ENCODE measurements around the gene ADAMTSL2.

Gene ADAMTSL2

DNA sequence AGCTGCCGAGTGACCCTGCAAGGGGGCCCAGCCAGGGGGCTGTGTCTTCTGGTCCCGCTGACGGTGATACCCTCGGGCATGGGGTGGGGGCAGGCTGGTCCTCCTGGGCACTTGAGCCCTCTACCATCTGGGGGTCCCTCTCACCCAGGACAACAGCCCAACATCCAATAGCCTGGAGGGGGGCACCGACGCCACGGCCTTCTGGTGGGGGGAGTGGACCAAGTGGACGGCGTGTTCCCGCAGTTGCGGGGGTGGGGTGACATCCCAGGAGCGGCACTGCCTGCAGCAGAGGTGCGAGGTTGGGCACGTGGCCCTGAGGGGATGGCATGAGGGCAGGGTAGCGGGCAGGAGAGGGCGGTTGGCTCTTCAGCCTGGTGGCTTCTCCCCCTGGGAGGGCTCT lies 2.8 kb downstream of the ADAMTSL2 start:
- no peak overlapping the region for H3K4me3 ChIP-seq (ENCODE audit: low read depth, low read length)
- TF ChIP-seq, protein P1, sequence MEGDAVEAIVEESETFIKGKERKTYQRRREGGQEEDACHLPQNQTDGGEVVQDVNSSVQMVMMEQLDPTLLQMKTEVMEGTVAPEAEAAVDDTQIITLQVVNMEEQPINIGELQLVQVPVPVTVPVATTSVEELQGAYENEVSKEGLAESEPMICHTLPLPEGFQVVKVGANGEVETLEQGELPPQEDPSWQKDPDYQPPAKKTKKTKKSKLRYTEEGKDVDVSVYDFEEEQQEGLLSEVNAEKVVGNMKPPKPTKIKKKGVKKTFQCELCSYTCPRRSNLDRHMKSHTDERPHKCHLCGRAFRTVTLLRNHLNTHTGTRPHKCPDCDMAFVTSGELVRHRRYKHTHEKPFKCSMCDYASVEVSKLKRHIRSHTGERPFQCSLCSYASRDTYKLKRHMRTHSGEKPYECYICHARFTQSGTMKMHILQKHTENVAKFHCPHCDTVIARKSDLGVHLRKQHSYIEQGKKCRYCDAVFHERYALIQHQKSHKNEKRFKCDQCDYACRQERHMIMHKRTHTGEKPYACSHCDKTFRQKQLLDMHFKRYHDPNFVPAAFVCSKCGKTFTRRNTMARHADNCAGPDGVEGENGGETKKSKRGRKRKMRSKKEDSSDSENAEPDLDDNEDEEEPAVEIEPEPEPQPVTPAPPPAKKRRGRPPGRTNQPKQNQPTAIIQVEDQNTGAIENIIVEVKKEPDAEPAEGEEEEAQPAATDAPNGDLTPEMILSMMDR (conservative IDR thresholded peaks at IDR 0.05; ENCODE audit: low read depth, low read length) = no peak
- no peak for DNase-seq (ENCODE audit: low read depth)

DNA sequence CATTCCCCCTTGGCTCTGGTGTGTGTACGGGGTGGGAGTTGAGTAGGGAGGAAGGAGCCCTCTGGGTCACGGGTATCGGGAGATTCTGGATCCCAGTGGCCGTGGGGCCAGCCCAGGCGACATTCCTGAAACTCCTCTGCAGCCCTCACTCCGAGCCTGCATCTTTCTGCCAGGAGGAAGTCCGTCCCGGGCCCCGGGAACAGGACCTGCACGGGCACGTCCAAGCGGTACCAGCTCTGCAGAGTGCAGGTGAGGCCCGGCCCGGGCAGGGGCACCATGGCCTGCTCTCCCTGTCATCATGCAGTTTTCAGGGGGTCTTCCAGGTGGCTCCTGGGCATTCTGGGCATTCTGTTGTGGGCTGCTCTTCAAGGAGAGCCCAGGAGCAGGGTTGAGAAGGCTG lies 3.7 kb downstream of the ADAMTSL2 start:
- DNase-seq (ENCODE audit: low read depth) = no peak
- TF ChIP-seq, protein P1 (conservative IDR thresholded peaks at IDR 0.05; ENCODE audit: low read depth, low read length) = no peak

DNA sequence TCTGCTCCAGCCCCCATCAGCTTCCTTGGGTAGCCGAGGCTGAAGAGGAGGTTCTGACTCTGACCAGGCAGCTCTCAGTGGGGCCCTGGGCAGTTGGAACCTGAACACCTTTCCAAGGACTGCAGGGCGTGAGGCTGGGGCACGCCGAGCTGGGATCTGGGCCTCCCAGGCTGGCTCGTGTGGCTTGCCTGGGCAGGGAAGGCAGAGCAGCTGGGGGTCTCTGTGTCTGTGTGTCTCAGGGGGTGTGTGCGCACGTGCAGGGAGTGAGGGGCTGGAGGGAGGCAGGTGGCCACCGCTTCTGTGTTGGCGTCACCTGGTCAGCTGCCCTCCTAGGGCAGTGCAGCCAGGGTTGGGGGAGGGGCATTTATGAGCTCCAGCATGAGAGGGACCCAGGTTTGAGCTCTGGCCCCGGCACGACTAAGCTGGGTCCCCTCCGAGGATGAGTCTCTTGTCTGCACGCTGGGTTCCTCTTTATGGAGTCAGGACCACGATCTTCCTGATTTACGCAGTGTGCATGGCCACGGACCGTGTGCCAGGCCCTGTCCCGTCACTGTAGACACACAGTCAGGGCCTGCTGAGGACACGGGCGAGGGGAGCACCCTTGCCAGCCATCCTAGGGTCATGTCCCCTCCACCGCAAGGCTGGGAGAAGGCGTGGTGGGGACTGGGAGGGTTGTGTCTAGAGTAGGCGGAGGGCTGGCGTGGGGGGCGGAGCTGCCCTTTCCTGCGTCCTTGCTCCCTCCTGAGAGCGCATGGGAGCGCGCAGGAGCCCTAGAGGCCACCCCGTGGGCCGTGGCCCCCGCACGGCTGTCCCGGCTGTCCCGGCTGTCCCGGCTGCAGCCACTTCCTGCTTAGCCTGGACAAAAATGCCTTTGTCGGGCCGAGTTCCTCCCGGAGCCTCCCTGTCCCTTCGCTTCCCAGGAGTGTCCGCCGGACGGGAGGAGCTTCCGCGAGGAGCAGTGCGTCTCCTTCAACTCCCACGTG lies 4.6 kb downstream of the ADAMTSL2 start:
- TF ChIP-seq, protein P1 (conservative IDR thresholded peaks at IDR 0.05; ENCODE audit: low read depth, low read length) = no peak
- H3K4me3 ChIP-seq (ENCODE audit: low read depth, low read length) = no peak overlapping the region
- DNase-seq (ENCODE audit: low read depth) = no peak

More for the DNA sequence above, 3.7 kb downstream of the ADAMTSL2 start:
- no peak overlapping the region for H3K4me3 ChIP-seq (ENCODE audit: low read depth, low read length)

DNA sequence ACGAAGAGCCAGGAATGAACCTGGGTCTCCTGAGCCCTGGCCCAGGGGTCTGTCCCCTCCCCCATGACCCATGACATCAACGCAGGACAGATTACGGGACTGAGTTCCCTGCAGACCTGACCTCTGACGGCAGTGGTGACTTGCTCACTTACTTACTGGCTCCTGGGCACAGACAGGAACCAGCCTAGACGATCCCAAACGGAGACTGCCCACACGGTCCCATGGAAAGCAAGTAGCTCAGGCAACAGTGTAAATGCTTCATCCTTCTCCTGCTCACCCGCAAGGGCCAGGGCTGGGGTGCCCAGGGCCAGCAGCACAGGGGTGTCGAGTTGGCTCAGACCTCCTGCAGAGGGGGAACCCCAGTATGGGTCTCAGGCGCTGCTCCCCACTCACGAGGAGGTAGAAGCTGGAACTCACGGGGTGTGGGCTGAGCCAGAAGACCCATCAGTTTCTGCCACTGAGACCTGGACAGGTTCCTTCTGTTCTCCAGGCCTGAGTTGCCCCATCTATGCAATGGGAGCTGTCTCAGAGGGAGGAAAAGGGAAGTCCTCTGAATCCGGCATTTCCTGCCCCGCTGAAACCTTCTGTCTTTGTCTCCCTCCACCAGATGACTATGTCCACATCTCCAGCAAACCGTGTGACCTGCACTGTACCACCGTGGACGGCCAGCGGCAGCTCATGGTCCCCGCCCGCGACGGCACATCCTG lies 5.6 kb downstream of the ADAMTSL2 start:
- TF ChIP-seq, protein P1 (conservative IDR thresholded peaks at IDR 0.05; ENCODE audit: low read depth, low read length) = no peak
- no peak overlapping the region for H3K4me3 ChIP-seq (ENCODE audit: low read depth, low read length)
- no peak for DNase-seq (ENCODE audit: low read depth)

DNA sequence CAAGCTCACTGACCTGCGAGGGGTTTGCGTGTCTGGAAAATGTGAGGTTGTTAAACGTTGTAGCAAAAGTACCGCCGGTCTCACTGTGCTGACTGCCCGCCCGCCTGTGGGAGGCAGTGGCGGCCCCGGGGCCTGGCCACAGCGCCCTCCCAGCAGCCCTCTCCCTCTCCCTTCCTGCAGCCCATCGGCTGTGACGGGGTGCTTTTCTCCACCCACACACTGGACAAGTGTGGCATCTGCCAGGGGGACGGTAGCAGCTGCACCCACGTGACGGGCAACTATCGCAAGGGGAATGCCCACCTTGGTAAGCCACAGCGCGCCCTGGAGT lies 6.2 kb downstream of the ADAMTSL2 start:
- TF ChIP-seq, protein P1 (conservative IDR thresholded peaks at IDR 0.05; ENCODE audit: low read depth, low read length) = no peak
- no peak for DNase-seq (ENCODE audit: low read depth)
- no peak overlapping the region for H3K4me3 ChIP-seq (ENCODE audit: low read depth, low read length)

DNA sequence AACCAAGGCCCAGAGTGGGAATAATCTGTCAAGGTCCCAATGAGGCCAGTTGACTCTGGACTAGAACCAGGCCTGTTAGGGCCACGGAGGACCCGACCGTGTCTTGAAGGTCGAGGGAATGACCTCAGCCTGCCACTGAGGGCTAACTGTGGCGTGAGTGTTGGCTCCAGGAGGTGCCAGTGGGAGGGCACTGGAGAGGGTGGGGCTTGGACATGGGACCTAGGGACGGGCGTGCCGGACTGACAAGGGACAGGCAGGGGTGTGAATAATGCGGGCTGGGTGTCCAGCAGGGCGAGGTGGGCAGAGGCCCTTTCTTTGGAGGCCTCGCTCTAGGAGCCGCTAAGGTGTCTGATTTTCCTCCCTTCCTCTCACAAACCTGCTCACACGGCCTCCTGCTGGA lies 7.5 kb downstream of the ADAMTSL2 start:
- DNase-seq (ENCODE audit: low read depth) = no peak
- TF ChIP-seq, protein P1 (conservative IDR thresholded peaks at IDR 0.05; ENCODE audit: low read depth, low read length) = no peak

More for the DNA sequence above, 7.5 kb downstream of the ADAMTSL2 start:
- no peak overlapping the region for H3K4me3 ChIP-seq (ENCODE audit: low read depth, low read length)

All from choroid plexus epithelial cell (primary cell).